GM13977 (cell line): Measurements from ENCODE around the gene CCR5.

ENCODE experiments used
- DNase-seq: peaks from one replicate; pipeline ENCODE4 v3.0.0; 2012; ENCODE audit warnings: low spot score
- in situ Hi-C: fragments of 300-500 bp; cut with MboI; formaldehyde crosslinking; loops from one replicate; pipeline ENCODE4 v1.12.0; 2022; ENCODE audit warnings: low sequenced_read_pairs, low pct_unique_long_range_greater_than_20kb, mixed read lengths, inconsistent platforms; ENCODE audit not compliant: unreplicated experiment
- TF ChIP-seq, protein P1 (sequence below): IDR thresholded peaks from 2 replicates; pipeline ENCODE4 v1.5.1; 2012; ENCODE audit warnings: mild to moderate bottlenecking, control low read depth; ENCODE audit not compliant: insufficient read depth; ENCODE audit errors: extremely low read depth, missing control alignments

CCR5 gene

DNA sequence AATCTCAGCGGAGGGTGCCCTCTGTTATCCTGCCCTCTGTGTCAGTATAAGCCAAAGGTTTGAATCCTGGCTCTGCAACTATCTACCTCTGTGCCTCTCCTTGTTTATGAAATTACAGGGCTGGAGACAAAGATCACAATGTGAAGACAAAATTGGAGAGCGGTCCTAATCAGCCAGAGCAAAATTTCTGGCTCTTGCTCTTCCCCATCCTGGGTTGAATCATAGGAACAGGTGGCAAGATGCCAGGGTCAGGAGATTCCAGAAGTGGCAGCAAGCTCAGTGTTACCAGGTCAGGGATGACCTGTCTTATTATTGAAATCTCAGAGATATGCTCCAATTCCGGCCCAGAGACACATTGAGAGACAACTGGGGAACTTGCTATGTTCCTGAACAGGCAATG, 19.1 kb upstream of the CCR5 start:
- DNase-seq = no peak
- in situ Hi-C loops = no loop called here

DNA sequence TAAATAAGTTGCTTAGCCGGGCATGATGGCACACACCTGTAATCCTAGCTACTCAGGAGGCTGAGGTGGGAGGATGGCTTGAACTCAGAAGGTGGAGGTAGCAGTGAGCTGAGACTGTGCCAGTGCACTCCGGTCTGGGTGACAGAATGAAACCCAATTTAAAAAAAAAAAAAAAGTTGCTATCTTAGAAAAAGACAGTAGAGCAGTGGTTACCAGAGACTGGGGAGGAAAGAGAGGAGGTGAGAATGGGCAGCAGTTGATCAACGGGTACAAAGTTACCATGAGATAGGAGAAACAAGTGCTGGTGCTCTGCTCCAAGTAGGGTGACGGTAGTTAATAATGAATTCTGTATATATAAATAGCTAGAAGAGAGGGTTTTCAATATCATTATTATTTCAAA, 17.7 kb upstream of the CCR5 start:
- TF ChIP-seq, protein P1, sequence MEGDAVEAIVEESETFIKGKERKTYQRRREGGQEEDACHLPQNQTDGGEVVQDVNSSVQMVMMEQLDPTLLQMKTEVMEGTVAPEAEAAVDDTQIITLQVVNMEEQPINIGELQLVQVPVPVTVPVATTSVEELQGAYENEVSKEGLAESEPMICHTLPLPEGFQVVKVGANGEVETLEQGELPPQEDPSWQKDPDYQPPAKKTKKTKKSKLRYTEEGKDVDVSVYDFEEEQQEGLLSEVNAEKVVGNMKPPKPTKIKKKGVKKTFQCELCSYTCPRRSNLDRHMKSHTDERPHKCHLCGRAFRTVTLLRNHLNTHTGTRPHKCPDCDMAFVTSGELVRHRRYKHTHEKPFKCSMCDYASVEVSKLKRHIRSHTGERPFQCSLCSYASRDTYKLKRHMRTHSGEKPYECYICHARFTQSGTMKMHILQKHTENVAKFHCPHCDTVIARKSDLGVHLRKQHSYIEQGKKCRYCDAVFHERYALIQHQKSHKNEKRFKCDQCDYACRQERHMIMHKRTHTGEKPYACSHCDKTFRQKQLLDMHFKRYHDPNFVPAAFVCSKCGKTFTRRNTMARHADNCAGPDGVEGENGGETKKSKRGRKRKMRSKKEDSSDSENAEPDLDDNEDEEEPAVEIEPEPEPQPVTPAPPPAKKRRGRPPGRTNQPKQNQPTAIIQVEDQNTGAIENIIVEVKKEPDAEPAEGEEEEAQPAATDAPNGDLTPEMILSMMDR = no peak
- no peak for DNase-seq

More for the DNA sequence above, 19.1 kb upstream of the CCR5 start:
- TF ChIP-seq, protein P1 = no peak

DNA sequence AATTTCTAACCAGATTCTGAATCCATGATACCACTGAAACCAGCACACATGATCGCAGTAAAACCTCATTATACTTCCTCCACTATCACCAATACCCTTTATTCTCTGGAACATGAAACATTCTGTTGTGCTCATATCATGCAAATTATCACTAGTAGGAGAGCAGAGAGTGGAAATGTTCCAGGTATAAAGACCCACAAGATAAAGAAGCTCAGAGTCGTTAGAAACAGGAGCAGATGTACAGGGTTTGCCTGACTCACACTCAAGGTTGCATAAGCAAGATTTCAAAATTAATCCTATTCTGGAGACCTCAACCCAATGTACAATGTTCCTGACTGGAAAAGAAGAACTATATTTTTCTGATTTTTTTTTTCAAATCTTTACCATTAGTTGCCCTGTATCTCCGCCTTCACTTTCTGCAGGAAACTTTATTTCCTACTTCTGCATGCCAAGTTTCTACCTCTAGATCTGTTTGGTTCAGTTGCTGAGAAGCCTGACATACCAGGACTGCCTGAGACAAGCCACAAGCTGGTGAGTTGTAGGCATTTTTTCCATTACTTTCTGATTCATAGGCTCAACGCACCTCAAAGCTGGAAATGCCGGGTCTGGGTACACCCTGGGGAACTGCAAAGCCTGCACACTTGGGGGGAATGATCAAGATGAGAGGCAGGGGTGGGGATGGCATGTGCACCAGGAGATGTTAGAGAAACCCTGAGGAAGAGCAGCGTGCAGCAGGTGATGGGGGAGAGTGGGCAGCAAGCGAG, 16.9 kb upstream of the CCR5 start, which contains the start of gene CCR2:
TSS of gene CCR2 (plus strand) at position 465 of the 764 bp plus-strand sequence. CDS start 3,417 bp downstream, outside the sequence.
- TF ChIP-seq, protein P1 = no peak
- in situ Hi-C loops = no loop called here
- DNase-seq = no peak

More for the DNA sequence above, 17.7 kb upstream of the CCR5 start:
- in situ Hi-C loops = no loop called here

DNA sequence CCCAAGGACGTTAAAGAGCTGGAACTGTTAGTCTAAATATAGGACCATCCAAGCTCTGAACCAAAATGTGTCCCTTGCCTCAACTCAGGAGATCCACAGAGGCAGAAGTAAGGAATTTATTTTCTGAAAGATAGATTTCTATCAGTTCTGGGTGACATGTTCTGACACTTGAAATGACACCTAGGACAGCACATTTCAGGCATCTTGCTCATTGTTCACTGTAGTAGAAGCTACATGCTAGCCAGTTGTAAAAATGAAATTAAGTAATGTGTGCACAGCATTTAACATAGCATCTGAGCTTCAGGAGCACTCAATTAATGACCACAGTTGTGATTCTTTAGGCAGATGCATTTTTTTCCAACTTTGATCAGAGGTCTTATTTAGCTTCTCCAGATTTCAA, 16.3 kb upstream of the CCR5 start:
- in situ Hi-C loops = no loop called here
- DNase-seq = no peak
- TF ChIP-seq, protein P1 = no peak

DNA sequence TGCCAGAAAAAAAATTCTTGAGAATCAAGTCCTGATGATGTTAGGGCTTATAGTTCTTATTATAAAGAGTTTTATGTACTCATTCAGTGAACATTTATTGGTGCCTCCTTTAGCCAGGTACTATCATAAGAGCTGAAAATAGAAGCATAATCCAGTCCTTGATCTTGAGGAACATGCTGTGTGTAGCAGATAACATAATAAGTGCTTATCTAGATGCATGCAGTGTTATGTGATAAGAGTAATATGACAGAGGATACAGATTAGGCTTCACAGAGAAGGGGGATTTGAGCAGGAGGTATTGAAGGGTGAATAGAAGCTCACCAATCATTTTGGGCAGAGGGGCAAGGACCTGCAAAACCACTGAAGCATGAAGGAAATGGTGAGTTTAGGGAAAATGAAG, 15.8 kb upstream of the CCR5 start:
- TF ChIP-seq, protein P1 = no peak
- in situ Hi-C loops = no loop called here
- no peak for DNase-seq

DNA sequence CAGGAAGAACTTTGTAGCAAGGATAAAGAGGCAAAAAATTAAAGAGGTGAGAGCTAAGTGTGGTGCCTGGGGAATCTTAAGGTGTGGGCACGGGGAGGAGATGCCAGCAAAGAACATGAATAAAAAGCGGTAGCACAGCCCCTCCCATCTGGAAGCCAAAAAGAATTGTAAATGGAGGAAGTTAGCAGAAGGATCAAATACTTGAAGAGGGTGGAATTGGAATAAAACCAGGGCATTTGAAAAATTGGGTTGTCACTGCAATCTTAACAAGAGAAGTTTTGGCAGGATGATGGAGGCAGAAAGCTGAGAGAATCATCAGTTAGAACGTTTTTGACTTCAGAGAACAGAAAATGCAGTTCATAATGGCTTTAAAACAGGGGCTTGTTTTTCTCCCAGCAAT, 14.5 kb upstream of the CCR5 start:
- in situ Hi-C loops = no loop called here
- DNase-seq = no peak
- TF ChIP-seq, protein P1 = no peak
